Midbrain (tissue), 1 donor: Measurements from ENCODE around the gene SMAD7.

Experiments
- DNase-seq: peaks from one replicate; lab custom pipeline; 2025; lab: John Stamatoyannopoulos, UW

The SMAD7 gene

GRCh38 chr18:48950536-48951447 is at the start of gene SMAD7:
Gene SMAD7 (minus strand): TSS chr18:48950965. CDS start chr18:48950424, 541 bp downstream.
- DNase-seq: no peak

- DNase-seq: no peak
Measured at GRCh38 chr18:48999569-48999968, 48.8 kb upstream of the SMAD7 start.

- DNase-seq: no peak
Measured at GRCh38 chr18:48997985-48998831, 47.4 kb upstream of the SMAD7 start.

GRCh38 chr18:48997681-48997984 is 46.9 kb upstream of the SMAD7 start:
- no peak for DNase-seq

GRCh38 chr18:48996901-48997463 is 46.2 kb upstream of the SMAD7 start:
- no peak for DNase-seq

- no peak for DNase-seq
Measured at GRCh38 chr18:48996041-48996440, 45.3 kb upstream of the SMAD7 start.

- DNase-seq: no peak
Measured at GRCh38 chr18:48994926-48995835, 44.4 kb upstream of the SMAD7 start.

GRCh38 chr18:48994044-48994651 is 43.4 kb upstream of the SMAD7 start:
- DNase-seq: no peak

GRCh38 chr18:48993586-48993985 is 42.8 kb upstream of the SMAD7 start:
- no peak for DNase-seq

- DNase-seq: no peak
Measured at GRCh38 chr18:48992791-48993555, 42.2 kb upstream of the SMAD7 start.

- no peak for DNase-seq
Measured at GRCh38 chr18:48992133-48992532, 41.4 kb upstream of the SMAD7 start.

- DNase-seq: no peak
Measured at GRCh38 chr18:48991676-48992075, 40.9 kb upstream of the SMAD7 start.

- no peak for DNase-seq
Measured at GRCh38 chr18:48991319-48991660, 40.5 kb upstream of the SMAD7 start.

GRCh38 chr18:48990481-48991318 is 39.9 kb upstream of the SMAD7 start:
- no peak for DNase-seq

- DNase-seq: no peak
Measured at GRCh38 chr18:48989304-48990303, 38.8 kb upstream of the SMAD7 start.

GRCh38 chr18:48988508-48989303 is 37.9 kb upstream of the SMAD7 start:
- DNase-seq: no peak

- no peak for DNase-seq
Measured at GRCh38 chr18:48987821-48988220, 37.1 kb upstream of the SMAD7 start.
